KOPT-K1 (cell line): ENCODE measurements around the gene UNK.
"Not testable (repeated sequence)": the region's sequence is repeated elsewhere in the genome, so short reads cannot be mapped to it uniquely, and the experiment has no call there.

Experiments used
- H3K27ac ChIP-seq: fragments of 200-600 bp; sonication (generic); 2 replicates; pipeline ENCODE4 v1.5.1; 2016; ENCODE audit warnings: antibody characterized with exemption, mild to moderate bottlenecking, low read depth, low read length; ENCODE audit not compliant: poor library complexity, severe bottlenecking
- H3K36me3 ChIP-seq: fragments of 200-600 bp; sonication (generic); 2 replicates; pipeline ENCODE4 v1.5.1; 2017; ENCODE audit warnings: antibody characterized with exemption, mild to moderate bottlenecking, low read length, moderate library complexity; ENCODE audit not compliant: insufficient read depth
- H3K9me3 ChIP-seq: fragments of 200-600 bp; sonication (generic); 2 replicates; pipeline ENCODE4 v1.5.1; 2017; ENCODE audit warnings: antibody characterized with exemption, low read length, mild to moderate bottlenecking; ENCODE audit not compliant: insufficient read depth, poor library complexity, severe bottlenecking

Gene UNK

DNA sequence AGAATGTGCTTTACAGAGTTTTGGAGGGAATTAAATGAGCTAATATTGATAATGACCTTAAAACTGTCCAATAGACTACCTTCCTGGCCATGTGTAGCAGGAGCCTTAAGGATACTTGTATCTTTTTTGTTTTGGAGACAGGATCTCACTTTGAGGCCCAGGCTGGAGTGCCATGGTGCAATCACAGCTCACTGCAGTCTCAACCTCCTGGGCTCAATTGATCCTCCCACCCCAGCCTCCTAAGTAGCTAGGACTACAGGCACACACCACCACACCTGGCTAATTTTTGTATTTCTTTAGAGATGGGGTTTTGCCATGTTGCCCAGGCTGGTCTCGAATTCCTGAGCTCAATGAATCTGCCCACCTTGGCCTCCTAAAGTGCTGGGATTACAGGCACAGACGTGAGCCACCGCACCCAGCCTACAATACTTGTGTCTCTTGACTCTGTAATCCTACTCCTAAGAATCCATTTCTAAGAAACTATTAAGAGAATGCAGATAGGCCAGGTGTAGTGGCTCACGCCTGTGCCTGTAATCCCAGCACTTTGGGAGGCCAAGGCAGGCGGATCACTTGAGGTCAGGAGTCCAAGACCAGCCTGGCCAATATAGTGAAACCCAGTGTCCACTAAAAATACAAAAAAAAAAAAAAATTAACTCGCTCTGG is 24.5 kb upstream of the UNK start:
- H3K27ac ChIP-seq, H3K9me3 ChIP-seq: not testable (repeated sequence)
- H3K36me3 ChIP-seq: peaks cover 18% of the 10 kb centered on the region

DNA sequence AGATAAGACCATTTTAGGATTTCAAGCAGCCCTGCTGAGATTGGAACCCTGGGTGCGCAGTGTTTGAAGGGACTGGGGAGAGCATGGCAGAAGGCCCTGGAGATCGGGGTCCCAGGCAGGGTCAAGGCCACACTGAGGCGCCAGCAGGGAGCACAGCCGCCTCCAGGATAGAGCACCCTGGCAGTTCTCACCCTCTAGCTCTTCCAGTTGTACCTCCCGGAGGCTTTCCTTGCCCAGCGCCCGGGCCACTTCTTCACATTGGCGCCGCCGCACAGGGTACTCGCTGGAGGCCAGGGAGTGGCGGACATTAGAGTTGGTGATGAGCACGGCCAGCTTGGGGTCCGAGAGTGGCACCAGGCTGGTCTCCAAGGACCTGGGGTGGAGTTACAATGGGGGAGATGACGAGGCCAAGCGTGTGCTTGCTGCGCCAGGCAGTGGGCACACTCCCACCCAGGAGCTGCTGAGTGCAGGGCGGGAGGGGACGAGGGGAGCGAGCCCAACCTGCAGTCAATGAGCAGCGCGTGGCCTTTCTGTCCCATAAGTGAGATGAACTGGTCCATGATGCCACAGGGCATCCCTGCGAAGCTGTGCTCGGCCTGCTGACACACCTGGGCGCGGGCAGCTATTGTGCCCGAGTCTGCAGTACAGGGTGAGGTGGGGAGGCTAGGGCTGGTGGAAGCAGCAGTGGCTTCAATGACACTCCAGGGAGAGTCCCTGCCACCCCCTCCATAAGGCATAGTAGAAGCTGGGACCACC is 21.9 kb upstream of the UNK start:
- Histone ChIP-seq H3K9me3 (no peaks in the 10 kb centered on the region), H3K36me3 (peaks cover 14% of the 10 kb centered on the region), H3K27ac (no peak overlapping the region)

DNA sequence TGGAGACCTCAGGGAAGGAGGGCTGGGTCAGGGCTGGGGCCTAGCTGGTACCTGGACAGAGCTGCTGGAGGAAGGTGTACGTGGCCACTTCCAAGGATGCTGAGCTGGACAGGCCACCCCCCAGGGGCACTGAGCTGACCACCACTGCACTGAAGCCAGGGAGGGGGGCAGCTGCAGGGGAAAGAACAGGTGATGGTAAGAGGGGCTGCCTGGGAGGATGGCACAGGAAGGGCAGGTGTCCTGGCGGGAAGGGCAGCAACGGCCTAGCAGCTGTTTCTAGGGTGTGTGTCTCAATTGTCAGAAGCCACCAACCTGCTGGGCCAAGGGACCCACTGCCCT is 21.4 kb upstream of the UNK start:
- Histone ChIP-seq H3K27ac (no peak overlapping the region), H3K9me3 (no peaks in the 10 kb centered on the region), H3K36me3 (peaks cover 9% of the 10 kb centered on the region; the same call in 1 of the 2 replicates)

DNA sequence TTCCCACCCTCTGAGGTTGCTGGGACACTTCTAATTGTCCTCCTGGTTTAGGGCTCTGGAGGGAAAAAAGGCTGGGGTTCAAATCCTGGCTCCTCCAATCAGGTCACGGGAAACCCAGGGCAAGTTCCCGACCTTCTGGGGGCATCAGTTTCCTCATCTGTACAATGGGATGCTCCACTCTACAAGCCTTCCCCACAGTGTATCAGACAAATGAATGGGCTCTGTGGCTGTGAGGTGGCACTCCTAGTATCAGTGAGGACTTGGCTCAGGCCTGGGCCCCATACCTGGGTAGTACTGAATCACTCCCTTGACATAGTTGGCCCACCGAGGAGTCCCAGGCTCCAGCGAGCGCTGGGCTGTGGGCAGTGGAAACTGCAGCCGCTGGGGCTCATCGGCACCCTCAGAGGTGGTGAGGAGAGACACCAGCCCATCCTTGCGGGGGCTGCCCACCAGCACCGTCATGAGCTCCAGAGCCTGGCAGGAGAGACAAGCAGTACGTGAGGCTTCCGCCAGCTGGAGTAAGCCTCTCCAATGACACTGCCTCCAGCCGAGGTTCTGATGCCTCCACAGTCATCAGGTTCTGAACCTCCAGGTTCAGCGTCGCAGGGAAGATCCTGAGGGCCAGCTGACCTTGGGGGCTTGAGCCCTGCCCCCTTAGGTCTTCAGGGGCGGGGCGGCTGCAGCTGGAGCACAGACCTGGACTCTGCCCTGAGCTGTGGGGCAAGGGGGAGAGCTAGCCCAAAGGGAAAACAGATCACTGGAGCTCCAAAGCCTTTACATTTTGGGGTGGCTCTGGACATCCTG is 20.8 kb upstream of the UNK start:
- Histone ChIP-seq H3K9me3 (no peaks in the 10 kb centered on the region), H3K36me3 (peaks cover 7% of the 10 kb centered on the region; the same call in 1 of the 2 replicates), H3K27ac (peak overlapping the region; percentile 69)

DNA sequence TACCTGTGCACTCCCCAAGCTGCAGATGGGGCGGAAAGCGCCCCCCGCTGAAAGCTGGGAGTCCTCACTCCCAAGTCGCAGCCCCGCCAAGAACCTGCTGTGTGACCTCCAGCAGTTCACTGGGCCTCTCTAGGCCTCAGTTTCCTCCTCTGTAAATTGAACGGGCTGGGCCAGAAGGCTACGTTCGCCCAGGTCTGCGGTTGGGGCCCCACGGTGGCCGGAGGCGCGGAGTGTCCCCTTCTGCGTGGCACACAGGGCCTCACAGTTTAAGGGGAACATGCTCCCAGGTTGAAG is 20.2 kb upstream of the UNK start:
- Histone ChIP-seq H3K9me3 (no peaks in the 10 kb centered on the region), H3K27ac (peak overlapping the region; percentile 69)

DNA sequence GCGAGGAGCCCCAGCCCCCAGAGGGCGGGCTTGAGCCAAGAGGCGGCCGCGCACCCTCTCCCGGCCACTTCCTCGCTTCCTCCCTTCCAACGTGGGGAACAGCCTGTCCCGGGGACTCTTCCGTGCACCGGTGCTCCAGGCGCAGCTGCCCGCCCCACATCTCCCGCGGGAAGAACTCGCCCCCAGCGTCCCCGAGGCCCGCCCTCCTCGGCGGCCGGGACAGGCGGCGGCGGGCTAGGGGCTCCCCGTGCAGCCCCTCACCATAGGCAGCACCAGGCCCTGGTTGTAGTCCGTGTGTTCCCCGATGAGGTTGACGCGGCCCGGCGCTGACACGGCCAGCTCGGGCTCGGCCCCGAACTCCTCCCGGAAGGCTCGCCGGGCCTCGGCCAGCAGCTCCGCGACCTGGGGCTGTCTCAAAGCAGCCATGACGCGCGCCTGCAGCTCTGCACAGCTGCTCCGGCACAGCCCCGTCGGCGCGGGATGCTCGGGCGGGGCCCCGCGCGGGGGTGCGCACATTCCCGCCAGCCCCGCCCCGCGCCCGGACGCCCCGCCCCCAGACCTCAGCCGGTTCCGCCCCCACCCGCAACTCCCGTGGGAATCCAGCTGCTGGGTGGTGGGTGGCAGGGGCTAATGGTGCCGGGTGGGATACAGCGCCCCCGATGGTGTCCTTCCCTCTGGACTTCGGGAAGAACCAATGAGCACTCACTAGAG is 19.7 kb upstream of the UNK start, which contains the start of gene GALK1:
TSS of gene GALK1 (minus strand) at position 482 of the 711 bp plus-strand sequence. CDS start at position 426, 56 bp downstream.
- Histone ChIP-seq H3K27ac (peak within 1 kb of the TSS; percentile 69), H3K9me3 (no peaks in the 10 kb centered on the region), H3K36me3 (0 out of 2 replicates have a peak, but pooled peaks cover 5% of the 10 kb centered on the region)

More for the DNA sequence above, 20.2 kb upstream of the UNK start:
- 0 out of 2 replicates have a peak, but pooled peaks cover 5% of the 10 kb centered on the region for H3K36me3 ChIP-seq

DNA sequence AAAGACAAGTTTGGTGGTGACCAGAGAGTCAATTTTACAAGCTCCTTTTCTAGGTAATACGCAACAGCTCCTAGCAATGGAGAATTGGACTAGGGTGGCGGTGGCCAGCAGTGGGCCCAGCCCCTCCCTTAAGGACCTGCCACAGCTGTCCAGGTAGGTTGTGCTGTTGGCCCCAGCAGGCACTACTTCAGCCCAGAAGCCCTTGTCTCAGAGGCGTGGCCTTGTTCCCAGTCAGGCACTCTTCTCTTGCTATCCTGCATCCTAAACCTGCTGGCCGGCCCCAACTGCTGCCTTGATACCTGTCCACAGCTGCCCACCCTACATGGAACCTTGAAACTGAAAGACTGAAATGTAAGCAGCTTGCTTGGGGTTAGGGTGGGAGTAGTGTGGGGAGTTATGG is 18.6 kb upstream of the UNK start:
- Histone ChIP-seq H3K9me3 (no peaks in the 10 kb centered on the region), H3K27ac (no peak overlapping the region), H3K36me3 (0 out of 2 replicates have a peak, but pooled peaks cover 5% of the 10 kb centered on the region)

DNA sequence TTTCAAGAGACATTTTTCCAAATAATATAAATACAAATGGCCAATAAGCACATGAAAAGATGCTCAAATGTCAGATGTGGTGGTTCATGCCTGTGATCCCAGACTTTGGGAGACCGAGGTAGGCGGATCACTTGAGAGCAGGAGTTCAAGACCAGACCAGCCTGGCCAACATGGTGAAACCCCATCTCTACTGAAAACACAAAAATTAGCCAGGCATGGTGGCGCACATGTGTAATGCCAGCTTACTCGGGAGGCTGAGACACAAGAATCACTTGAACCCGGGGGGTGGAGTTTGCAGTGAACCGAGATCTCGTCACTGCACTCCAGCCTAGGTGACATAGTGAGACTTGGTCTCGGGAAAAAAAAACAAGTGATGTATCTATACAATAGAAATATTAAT is 16.7 kb upstream of the UNK start:
- Histone ChIP-seq H3K27ac (no peak overlapping the region), H3K9me3 (no peaks in the 10 kb centered on the region), H3K36me3 (0 out of 2 replicates have a peak, but pooled peaks cover 4% of the 10 kb centered on the region)

DNA sequence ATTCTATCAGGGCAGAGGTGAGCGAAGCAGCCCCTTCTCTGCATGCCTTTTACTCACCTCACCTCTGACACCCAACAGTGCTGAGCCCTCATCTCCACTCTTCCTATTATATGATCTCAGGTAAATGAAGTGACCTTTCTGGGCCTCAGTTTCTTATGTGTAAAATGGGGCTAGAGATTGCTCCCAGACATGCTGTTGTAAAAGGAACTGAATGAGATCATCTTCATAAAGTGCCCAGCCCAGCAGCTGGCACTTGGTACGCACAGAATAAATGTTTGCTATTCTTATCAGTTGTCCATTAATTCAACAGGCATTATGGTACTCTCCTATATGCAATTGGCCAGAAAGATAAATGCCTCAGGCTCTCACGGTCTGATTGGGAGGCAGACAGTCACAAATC is 15.1 kb upstream of the UNK start:
- Histone ChIP-seq H3K27ac (no peak overlapping the region), H3K9me3 (no peaks in the 10 kb centered on the region), H3K36me3 (peaks cover 4% of the 10 kb centered on the region; the same call in 1 of the 2 replicates)

DNA sequence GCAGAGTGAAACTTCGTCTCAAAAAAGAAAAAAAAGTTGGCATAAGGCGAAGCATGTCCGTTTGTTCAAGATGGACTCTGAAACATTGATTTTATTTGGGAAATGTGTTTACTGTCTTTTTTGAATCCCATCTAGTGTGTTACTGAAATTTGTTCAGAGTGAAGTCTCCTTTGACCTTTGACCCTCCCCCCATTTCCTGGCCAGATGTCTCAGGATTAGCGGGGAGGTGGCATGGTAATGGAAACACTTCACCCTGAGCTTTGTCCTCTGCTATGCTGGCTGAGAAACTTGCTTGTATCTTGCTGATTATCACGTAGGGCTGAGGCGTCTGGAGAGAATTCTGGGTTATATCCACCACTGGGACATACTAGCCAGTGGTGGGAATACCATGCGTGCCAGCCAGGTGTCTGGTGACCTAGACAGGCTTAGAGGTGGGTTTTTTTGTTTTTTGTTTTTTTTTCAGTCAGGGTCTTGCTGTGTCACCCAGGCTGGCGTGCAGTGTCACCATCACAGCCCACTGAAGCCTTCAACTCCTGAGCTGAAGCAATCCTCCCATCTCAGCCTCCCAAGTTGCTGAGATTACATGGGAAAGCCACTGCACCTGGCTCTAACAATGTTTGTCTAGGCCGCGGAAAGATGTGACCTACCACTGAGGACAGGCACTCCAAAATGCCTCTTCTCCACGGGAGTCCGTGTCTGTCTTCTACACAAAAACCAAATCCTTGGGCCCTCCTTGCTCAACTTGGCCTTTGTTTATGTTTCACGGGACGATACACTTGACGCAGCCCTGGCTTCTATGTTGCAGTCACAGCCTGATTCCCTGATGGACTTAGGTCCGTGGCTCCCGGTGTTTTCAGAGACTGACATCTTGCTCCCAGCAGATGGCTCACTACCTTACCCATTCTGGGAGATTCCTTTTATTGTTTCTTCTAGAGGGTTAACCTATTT is 13.0 kb upstream of the UNK start:
- H3K27ac ChIP-seq: no peak overlapping the region
- peaks cover 25% of the 10 kb centered on the region for H3K36me3 ChIP-seq

DNA sequence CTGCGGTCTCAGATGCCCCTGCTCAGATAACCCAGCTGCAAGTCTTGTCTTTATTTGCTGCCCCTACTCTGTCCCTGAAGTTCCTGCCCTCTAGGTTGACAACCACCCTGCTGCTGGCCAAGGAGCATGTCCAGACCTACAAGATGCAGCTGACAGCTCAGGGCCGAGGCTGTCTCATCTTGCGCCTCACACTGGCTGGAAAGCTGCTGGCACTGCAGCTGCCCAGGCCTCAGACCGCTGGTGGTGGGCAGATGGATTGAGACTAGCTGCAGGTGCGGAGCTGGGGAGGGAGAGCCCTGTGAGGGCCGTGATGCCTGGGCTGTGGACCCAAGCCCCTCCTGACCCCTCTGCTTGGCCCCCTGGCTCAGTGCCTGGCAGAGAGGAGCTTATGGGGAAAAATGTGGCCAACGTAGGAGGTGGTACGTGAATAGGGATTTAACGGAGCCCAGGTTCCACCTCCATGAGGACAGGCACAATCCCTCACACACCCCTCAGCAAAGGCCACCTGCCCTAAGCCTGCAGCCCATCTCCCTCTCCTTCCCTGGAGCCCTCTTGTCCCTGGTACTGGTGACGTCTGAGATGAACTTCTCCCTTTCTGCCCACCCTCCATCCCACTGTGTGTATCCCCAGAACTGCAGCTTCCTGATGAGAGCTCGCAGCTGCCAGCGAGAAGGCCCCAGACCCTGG is 11.3 kb upstream of the UNK start:
- no peaks in the 10 kb centered on the region for H3K9me3 ChIP-seq
- H3K27ac ChIP-seq: no peak overlapping the region
- H3K36me3 ChIP-seq: peaks cover 41% of the 10 kb centered on the region

More for the DNA sequence above, 13.0 kb upstream of the UNK start:
- no peaks in the 10 kb centered on the region for H3K9me3 ChIP-seq

DNA sequence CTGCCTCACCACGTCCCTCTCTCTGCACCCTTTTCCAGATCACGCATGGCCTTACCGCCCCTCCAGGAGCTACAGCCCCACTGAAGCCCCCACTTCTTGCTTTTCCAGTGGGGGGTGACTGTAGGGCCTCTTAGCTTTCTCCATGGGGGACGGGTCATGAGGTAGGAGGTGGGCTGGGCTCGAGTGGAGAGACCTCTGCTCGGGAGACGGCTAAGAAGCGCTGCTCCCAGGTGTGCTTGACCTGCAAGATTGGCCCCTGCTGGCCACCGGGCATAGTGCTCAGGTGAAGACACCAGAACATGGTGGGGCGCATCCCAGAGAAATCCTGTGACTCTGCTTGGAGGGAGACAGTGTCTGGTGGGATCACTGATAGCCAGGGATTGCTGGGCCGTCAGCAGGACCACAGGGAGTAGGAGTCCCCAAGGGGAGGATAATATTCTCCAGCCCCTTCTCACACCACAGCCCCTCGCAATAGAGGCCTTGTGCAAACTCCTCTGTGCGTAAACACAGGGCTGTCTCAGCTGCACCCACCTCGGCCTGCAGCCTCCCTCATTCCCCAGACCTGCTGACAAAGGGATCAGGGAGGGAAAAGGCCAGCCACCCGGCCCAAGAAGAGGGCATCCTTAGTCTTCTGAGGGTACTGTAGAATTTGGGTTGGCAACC is 10.7 kb upstream of the UNK start:
- peaks cover 48% of the 10 kb centered on the region for H3K36me3 ChIP-seq
- H3K9me3 ChIP-seq: no peaks in the 10 kb centered on the region
- H3K27ac ChIP-seq: no peak overlapping the region

DNA sequence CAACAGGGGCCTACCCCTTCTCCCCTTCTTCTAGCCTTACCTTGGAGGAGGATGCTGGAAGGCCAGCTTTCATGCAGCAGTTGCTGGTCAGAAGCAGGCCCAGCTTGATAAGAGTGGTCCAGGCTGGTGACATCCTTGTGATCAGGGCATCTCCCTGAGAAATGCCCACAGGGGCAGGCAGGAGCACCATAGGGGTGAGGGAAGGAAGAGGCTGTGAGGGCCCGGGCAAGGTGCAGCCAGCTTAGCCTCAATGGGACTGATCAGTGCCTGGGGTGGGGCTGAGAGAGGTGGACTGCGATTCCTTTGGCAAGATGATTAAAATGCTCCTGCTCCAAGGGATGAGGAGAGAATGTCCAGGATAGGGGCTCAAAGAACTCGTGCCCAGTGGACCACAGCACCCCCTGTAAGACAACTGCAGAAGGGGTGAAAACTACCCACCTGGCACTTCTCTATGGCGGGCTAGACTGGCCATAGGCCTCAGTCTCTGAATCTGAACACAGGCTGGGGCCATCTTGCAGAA is 10.1 kb upstream of the UNK start:
- no peaks in the 10 kb centered on the region for H3K9me3 ChIP-seq
- no peak overlapping the region for H3K27ac ChIP-seq
- H3K36me3 ChIP-seq: peaks cover 54% of the 10 kb centered on the region
